NCI-H1048 (cell line): ENCODE data around the gene ABLIM2.
"Not testable (repeated sequence)": the region's sequence is repeated elsewhere in the genome, so short reads cannot be mapped to it uniquely, and the experiment has no call there.

ENCODE experiments used
- DNase-seq: peaks from one replicate; lab custom pipeline; 2025; lab: John Stamatoyannopoulos, UW

ABLIM2 gene

DNA sequence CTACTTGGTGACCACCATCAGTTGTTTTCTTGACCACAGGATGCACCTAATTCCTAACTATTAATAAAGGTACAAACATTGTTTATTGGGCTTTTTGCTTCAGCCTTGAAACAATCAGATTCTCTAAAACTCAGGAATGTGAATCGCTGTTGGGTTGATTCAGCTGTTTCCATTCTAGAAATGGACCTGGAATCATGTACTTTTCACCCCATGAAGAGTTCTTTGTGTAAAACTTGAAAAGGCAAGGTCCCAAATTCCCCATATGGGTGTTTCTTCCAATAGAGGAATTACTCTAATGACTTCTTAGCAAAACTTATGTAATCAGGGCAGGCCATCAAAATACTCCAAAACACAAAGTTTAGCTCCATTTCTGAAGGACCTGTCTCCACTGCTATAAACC, 226.3 kb downstream of the ABLIM2 start:
- DNase-seq: no peak

GRCh38 chr4:7929118-7929951, 229.3 kb downstream of the ABLIM2 start:
- no peak for DNase-seq

DNA sequence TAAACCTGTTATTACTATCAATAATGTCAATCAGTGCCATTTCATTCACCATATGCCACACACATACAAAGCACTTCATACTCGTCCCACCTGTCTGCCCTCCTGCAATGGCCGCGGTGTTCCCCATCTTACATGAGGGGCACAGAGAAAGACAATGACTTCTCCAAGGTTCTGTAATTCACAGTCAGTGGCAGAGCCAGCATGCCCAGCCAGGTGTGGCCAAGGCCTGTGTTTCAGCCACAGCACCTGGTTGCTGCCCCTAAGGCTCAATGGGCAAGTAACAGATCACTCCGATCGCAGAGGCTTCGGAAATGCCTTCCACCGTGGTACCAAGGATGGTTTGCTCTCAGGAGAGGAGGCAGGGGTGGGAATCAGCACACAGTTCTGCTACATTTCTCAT, 229.9 kb downstream of the ABLIM2 start:
- no peak for DNase-seq

GRCh38 chr4:7926822-7927221, 231.8 kb downstream of the ABLIM2 start:
- DNase-seq: no peak

DNA sequence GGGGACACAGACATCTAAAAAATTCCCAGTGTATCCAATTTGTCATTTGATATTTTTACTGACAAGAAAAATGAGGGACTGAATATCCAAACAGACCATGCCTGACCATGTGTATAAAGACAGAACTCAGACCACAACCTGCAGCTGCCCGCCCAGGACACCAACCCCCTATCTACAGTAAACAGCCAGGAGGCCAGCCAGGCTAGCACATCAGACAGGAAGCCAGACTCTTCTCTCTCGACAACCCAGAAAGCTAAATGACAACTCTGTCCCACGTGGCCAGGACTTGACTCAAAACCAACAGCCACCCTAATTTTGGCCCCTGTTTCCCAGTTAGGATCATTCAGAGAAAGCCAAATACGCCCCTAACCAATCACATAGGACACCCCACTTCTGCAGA, 234.0 kb downstream of the ABLIM2 start:
- no peak for DNase-seq

DNA sequence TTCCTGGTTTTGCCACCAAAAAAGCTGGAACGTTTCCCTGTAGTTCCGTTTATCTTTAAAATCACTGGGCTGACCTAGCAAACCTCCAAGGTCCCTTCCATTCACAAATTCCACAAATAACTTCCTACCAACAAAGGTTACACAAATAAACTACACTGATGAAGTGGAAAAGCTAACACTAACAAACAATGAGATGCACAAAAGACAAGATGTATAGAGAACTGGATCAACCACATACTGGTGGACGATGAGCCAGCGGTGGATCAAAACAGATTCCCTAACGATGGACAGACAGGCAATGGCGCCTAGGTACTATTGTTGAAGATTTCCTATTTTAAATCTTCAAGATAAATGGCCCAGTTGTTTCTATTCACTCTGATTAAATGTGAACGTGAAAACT, 234.4 kb downstream of the ABLIM2 start:
- DNase-seq: no peak

DNA sequence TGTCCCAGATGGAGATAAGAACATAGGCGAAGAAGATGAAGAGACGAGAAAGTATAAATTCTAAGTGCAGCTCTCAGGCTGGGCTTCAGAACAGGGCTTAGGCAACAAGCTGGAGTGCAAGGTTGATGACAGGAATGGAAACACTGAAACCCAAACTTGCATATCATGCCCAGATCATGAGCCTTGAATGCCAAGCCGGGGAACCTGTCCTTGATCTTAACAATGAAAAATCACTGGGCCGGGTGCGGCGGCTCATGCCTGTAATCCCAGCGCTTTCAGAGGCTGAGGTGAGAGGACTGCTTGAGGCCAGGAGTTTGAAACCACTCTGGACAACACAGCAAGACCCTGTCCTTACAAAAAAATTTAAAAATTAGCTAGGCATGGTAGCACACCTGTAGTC, 236.1 kb downstream of the ABLIM2 start:
- no peak for DNase-seq

- DNase-seq: no peak
Measured at GRCh38 chr4:7918981-7919380, 239.6 kb downstream of the ABLIM2 start.

DNA sequence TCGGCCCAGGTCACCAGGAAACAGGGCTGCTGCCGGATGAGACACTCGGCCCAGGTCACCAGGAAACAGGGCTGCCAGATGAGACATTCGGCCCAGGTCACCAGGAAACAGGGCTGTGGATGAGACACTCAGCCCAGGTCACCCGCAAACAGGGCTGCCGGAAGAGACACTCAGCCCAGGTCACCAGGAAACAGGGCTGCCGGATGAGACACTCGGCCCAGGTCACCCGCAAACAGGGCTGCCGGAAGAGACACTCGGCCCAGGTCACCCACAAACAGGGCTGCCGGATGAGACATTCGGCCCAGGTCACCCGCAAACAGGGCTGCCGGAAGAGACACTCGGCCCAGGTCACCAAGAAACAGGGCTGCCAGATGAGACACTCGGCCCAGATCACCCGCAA, 240.4 kb downstream of the ABLIM2 start:
- DNase-seq: not testable (repeated sequence)

DNA sequence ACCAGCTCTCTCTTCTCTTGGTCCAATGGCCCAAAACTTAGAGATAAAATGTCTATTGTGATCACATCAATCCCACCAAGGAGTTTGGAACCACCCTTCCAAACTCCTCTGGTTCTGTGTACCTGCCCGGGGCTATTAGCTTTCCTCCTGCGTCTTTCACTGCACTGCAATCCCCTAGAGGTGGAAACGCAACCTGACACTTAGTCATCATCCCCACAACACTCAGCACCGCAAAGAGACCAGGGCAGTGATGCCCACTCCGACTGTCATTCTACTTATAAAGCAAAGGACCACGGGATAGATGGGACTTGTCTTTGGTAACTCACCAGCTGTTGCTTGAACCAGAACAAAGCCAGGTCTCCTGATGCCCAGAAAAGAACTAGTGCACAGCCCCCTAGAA, 240.9 kb downstream of the ABLIM2 start:
- no peak for DNase-seq

DNA sequence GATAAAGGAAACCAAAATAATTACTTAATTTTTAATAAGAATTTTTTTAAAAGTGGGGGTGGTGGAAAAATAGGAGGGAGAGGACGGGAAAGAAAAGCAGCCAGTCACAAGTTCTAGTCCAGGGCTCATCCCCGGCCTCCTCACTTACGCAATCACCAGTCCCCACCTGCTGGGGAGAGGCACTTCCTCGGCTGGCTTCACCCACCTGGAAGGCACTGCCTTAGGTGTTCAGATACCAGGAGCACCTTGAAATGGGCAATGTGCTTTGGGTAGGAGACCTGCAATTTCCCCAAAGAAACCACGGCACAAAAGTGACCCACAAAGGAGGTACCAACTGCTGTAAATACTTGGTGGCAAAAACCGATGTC, 242.8 kb downstream of the ABLIM2 start:
- no peak for DNase-seq
